Measurements from ENCODE around the gene RTN4R.
"Not testable (repeated sequence)": the region's sequence is repeated elsewhere in the genome, so short reads cannot be mapped to it uniquely, and the experiment has no call there.

Gene RTN4R

DNA sequence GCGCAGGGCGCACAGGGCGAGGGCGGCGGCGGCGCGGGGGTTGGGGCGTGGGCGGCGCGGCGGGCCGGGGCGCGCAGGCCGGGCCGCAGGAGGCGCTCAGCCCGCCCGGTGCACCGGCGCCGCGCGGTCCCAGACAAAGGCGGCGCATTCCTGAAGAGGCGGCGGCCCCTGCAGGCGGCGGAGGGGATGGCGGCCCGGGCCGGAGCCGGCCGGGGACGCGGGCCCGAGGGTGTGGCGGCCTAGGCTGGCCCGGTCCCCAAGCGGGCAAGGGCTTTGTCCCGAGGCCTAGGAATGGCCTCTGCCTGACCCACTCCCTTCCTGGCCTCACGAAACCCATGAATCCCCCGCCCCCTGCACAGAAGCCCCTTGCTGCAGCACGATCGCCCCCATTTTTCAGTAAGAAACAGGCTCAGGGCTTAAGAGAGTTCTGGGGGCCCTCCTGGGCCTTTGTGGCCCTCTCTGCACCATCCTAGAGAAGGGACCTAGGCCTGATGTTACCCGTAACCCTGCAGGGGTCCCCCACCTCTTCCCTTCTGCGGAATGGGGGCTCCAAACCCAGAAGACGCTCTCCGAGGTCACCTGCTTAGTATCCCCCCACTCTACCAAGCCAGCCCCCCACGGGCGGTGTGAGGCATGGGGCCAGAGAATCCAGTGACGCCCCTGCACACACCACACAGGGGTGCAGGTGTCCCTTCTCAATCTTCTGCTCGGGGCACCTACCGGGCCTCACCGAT lies at the start of gene RTN4R:
Gene RTN4R, minus strand, starts transcription at position 40 of the 734 bp plus-strand sequence. CDS start 226 bp downstream, outside the sequence.
- DNase-seq (ENCODE audit: low spot score), result peak; percentile 67

DNA sequence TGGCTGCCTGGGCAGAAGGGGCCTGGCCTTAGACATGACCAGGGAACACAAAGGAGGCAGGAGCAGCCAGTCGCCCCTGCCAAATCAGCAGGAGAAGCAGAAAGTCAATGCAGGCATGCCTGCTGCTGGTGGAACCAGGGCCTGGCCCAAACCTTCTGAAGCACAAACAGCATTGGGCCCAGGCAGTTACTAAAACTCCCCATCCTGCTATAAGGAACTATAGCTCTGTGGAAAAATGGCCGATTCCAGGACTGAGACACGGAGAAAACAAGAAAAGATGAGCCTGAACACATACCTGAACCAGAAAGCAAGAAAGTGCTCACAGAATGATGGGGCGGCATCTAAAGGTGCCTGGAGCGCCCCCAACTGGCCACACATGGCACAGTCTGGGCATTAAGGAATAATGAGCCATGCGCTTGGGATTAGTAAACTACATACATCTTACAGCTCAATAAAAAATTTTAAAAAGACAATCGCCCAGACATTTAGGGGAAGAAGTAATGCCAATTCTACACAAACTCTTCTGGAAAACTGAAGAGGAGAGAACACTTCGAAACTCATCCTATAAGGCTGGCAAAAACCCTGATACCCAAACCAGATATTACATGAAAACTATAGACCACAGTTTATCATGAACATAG lies 49.4 kb upstream of the RTN4R start:
- not testable (repeated sequence) for DNase-seq (ENCODE audit: low spot score)

DNA sequence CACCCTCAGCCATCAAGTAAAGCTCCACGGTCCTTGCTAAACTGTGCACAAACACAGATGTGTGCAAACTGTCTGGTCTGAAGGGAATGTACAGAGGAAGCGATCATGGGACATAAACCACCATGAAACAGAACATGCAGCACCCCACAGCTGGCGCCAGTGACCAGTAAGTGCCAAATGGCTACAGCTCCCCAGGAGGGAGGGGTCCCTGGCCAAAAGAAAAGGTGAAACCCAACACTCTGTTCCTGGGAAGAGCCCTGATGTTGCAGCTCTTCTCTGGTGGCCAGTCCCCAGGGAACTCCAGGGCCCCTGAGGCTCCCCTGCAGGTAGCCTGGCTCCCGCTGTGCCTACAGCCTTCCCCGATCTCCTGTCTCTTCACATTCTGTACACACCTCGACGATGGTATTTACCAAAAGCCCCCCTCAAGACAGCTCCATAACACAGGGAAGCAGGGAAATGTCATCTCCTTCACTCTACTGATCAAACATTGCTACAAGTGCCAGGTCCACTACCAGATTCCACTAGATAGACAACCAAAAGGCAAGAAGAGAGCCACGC lies 48.8 kb upstream of the RTN4R start:
- no peak for DNase-seq (ENCODE audit: low spot score)

- DNase-seq (ENCODE audit: low spot score), result no peak
Measured at GRCh38 chr22:20316217-20316843, 48.2 kb upstream of the RTN4R start.

DNA sequence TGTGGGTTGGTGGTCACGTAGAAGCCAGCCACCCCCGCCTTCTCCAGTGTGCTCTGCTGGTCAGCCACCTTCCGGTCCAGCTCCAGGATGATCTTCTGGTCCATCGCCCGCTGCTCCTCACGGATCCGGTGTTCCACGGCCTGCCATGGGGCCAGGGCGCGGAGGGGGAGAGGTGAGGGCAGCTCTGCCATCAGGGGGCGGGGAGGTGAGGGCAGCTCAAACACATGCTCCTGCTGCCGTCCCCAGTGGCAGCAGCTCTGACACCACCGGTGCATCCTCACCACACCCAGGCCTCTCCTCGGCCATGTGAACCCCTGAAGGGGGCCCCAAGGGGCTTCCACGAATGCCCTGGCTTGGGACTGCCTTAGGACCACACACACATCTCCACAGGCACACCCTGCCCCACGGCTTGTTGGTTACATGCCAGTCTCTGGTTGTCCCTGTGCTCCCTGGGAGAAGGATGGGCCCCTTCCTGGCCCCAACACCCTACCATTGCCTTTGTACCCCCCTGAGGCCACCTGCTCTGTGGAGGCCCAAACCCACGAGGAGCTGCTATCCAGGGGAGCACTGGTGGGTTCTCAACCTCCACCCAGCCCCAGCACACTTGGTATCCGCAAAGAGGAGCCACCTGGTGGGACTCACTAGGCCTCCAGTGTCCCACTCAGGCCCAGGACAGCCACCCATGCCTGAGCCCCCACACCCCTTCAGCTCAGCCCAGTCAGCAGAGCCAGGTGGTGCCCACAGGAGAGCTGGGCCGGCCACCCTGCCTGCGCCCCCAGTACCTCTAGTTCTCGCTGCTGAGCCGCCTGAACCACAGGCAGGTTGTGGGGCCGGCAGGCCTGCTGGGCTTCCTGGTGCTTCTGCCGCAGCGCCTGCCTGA lies 47.5 kb upstream of the RTN4R start:
- no peak for DNase-seq (ENCODE audit: low spot score)

DNA sequence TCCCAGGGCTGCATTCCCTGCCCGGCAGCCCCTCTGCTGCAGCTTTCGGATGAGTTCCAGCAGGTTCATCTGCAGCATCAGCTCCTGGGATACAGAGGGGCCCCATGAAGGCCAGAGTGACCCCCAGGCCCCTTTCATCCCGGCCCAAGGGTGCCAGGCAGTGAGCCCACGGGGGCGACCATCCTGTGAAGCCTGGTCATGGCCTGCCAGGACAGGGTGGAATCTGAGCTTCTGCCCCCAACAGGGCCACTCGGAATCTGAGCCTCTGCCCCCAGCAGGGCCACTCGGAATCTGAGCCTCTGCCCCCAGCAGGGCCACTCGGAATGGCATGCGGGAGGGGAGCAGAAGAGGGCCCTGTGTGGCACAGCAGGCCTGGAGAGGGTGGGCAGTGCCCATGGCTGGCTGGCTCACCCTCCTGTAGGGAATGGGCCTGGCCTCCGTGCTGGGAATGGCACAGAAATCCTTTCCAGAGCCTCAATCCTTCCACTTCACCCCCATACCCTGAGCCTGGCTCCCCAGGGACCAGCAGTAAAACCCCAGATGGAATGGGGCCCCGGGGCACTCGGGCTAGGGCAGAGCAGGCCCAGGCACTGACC lies 46.7 kb upstream of the RTN4R start:
- not testable (repeated sequence) for DNase-seq (ENCODE audit: low spot score)

DNA sequence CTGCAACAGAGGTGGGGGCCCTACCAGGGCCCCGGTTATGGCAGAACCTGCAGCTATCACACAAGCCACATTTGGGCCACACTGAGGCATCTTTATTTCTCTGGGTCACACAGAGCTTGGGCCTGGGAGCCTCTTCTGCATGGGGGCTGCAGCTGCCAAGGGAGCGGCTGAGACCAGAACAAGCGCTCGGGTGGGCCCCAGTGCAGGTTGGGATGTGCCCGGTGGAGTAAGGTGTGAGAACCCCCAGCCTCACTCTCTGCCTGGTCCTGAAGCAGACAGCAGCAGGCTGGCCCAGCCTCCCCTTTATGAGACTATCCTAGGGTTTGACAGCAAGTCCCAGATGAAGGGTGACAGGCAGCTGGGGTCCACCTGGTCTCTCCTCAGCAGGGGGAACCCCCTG lies 46.1 kb upstream of the RTN4R start:
- not testable (repeated sequence) for DNase-seq (ENCODE audit: low spot score)

- DNase-seq (ENCODE audit: low spot score), result peak; percentile 47
Measured at GRCh38 chr22:20313306-20314077, 45.4 kb upstream of the RTN4R start.

- no peak for DNase-seq (ENCODE audit: low spot score)
Measured at GRCh38 chr22:20312396-20313191, 44.5 kb upstream of the RTN4R start.

DNA sequence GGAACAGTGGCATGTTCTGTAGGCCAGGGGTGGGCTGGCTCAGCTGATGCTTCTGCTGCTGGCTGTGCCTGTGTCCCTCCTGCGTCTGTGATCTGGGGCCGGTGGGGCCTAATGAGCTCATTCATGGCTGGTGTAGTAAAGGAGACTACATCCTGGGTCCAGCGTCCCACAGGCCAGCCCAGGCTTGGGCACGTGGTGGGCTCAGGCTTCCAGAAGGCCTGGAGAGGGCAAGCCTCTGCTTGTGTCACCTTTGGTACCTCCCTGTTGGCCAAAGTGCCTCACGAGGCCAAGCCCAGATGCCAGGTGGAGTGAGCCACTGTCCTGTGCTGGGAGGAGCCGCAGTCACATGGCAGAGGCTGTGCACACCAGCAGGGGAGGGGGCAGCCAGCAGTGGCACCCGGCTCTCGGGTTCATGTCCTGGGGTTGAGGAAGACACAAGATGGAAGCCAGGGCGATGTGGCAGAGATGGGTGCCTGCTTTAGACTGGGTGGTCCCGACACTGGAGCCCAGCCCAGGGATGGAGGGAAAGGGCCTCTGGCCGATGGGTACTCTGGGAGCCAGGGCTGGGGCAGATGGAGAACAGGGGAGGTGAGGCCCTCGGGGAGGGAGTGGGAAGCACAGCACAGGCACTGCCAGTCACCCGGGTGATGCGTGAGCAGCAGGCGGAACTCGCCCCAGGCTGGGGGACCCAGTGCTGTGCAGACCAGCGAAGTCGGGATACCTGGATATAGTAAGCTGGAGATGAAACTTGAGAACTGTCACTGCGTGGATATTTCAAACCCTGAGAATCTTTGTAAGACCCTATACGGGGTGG lies 43.3 kb upstream of the RTN4R start:
- not testable (repeated sequence) for DNase-seq (ENCODE audit: low spot score)

DNA sequence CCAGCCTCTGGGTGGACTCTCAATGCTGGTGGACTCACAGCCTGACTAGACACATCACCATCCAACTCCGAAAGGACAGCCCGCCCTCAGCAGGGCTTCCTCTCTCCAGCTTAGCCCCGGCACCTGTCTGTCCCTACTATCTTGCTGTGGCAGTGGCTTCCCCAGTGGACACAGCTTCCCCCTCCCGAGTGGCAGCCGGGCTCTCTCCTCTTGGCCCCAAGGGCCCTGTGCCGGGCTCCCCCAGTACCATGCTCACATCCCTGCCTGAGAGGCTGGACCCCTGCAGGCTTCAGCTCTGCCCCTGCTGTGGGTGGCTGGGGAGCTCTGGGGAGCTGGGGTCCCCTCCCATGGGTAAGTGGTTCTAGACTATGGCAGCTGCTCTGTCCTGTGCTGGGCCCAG lies 42.7 kb upstream of the RTN4R start:
- not testable (repeated sequence) for DNase-seq (ENCODE audit: low spot score)

DNA sequence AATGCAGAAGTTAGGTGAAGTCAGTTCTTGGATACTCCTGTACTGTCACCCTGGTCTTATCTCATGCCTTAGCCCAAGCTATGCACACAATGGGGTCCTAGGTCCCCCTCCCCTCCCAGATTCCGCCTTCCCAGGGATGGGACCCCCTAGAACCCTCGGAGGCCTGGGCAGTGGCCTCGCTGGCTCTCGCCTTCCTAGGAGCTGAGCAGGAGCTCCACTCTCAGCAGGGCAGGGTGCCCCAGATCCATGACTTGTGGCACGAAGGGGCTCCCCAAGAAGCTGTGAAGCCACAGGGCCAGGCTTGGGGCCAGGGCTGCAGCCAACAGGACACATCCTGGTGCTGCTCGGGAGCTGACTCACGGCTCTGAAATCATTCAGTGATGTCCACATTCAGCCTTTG lies 42.1 kb upstream of the RTN4R start:
- not testable (repeated sequence) for DNase-seq (ENCODE audit: low spot score)

DNA sequence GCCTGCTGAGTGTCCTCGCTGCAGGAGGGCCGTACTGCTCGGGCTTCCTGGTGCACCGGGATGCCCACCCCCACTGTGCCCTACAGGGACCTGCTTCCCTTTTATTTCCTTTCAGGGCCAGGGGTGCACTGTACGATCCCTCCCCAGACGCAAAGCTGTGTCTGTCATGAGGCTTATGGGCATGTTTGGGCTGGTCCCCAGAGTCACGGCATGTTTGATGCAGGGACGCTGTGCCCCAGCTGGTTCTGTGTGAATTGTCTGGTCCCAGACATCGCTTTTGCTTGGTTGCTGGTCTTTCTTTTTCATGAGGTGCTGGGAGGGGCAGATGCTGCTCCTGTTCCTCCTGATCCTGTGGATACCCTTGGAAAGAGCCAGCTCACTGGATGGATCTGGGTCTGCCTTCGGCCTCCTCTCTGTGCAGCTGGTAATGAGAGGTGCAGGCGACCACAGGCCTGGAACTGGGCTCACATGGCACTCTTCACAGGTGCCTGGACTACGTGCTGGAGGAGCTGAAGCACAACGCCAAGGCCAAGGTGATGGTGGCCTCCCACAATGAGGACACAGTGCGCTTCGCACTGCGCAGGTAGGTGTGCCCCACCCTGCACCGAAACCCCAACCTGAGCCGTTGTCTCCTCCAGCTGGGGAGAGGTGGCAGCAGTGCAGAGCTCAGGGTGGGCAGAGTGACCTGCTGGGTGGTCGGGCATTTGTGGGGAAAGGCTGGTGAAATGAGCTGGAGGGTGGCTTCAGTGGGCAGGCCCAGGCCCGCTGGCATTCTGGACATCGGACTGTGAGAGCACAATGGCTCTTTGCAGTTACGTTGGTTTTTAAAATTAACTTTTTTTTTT lies 40.9 kb upstream of the RTN4R start:
- DNase-seq (ENCODE audit: low spot score), result not testable (repeated sequence)

DNA sequence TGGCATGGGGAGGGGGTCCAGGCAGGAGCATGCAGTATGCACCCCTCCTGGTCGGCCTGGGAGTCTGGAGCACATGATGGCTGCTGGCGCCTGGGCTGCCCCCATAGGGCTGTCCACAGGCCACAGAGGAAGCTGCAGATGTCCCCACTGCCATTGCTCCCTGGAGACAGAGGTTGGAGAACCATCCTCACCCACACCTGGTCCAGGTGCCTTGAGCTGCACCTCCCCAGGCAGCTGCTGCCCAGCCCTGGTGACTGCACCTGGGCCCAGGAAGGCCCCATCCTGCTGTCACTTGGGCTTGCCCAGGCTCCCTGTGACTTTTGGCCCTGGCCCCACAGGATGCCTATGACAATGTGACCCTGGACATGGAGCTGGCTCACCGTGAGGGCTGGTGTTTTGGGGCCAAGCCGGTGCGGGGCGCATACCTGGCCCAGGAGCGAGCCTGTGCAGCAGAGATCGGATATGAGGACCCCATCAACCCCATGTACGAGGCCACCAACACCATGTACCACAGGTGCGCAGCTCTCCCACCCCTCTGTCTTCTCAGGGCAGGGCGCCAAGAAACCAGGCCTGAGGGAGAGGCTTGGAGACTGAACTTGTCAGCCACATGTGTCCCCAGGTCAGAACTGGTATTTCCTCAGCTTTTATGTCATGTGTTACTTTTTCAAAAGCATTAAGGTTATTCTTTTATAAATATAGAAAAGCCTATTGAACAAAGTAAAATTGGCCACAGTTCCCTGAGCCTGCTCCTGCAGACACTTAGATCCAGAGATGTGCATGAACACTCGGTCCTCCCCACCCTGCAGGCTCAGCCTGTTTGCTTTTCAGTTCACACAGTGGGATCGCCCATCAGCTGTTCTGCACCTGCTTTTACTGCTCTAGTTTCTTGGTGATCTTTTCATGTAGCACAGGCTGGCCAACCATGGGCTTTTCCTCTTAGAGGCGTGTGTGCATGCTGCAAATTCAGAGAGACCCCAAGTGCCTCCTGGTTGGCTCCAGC lies 39.6 kb upstream of the RTN4R start:
- DNase-seq (ENCODE audit: low spot score), result not testable (repeated sequence)

GRCh38 chr22:20306646-20307447 lies 38.7 kb upstream of the RTN4R start:
- not testable (repeated sequence) for DNase-seq (ENCODE audit: low spot score)
